NCI-H774 (cell line): ENCODE data around the gene SEC22C.

Experiments
- DNase-seq: peaks from one replicate; lab custom pipeline; 2025; lab: John Stamatoyannopoulos, UW

Gene SEC22C

DNA sequence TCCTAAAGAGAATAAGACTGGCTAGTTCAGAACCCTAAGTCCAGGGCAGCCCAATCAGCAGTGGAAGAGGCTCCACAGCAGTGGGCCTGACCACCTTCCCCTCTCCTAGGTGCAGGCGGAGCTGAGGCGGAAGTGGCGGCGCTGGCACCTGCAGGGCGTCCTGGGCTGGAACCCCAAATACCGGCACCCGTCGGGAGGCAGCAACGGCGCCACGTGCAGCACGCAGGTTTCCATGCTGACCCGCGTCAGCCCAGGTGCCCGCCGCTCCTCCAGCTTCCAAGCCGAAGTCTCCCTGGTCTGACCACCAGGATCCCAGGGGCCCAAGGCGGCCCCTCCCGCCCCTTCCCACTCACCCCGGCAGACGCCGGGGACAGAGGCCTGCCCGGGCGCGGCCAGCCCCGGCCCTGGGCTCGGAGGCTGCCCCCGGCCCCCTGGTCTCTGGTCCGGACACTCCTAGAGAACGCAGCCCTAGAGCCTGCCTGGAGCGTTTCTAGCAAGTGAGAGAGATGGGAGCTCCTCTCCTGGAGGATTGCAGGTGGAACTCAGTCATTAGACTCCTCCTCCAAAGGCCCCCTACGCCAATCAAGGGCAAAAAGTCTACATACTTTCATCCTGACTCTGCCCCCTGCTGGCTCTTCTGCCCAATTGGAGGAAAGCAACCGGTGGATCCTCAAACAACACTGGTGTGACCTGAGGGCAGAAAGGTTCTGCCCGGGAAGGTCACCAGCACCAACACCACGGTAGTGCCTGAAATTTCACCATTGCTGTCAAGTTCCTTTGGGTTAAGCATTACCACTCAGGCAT is 45.6 kb downstream of the SEC22C start:
- no peak for DNase-seq

DNA sequence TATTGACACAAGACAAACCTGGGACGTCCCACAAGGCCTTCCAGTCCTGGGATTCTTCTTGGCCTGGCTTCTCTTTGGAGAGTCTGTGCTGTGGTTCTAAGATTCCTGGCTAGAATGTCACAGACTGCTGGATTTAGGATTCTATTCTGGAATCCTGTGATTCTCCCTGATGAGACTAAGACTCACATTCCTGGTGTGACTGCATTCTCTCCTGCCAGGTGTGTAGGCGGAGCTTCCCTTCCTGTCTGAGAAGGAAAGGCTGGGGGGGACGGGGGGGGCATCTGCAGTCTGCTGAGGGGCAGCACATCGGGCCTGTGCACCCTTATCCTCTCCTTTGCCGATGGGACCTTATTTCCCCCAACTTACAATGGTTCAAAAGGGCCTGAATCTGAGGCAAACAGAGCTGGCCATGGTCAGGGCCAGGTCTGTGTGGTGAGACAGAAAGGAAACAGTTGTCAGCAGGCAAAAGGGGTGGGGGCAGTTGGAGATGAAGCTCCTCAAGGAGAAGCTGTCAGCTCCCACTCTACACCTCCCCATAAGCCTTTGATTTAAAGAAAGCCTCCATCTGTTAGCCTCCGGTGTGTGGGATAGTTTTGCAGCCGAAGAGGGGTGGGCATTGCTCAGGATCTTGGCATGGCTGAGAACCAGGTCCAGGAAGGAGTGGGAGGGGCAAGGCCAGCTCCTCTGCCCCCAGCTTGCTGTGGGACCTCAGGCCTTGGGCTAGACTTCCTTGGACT is 48.4 kb downstream of the SEC22C start:
- no peak for DNase-seq

DNA sequence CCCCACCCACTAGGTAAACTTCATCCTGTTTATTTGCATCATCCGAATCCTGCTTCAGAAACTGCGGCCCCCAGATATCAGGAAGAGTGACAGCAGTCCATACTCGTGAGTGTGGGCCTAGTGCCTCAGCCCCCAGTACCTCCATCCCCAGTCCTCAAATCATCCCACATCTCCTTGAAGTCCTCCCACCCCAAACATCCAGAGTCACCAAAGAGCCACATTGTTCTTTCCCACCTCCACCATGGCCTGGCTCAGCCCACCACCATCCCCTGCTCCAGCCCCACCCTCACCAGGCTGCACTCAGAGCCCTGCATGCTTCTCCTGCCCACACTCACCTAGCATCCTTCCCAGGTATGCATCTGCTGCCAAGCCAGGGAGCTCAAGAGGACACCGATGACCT is 49.5 kb downstream of the SEC22C start:
- DNase-seq = no peak

DNA sequence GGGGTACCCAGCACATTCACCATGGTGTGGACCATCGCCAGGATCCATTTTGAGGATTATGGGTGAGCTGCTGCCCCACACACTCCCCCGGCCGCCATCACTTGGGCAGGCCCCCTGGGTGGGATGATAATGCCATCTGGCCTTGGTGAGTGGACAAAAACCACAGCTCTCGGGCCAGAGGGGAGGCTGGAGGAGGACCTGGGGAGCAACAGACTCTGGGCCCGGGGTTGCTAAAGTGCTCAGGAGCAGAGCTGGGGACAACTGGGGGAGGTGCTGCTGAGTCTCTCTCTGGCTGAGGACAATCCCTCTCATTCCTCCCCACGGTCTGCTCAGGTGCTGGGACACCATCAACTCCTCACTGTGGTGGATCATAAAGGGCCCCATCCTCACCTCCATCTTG is 50.3 kb downstream of the SEC22C start:
- no peak for DNase-seq

DNA sequence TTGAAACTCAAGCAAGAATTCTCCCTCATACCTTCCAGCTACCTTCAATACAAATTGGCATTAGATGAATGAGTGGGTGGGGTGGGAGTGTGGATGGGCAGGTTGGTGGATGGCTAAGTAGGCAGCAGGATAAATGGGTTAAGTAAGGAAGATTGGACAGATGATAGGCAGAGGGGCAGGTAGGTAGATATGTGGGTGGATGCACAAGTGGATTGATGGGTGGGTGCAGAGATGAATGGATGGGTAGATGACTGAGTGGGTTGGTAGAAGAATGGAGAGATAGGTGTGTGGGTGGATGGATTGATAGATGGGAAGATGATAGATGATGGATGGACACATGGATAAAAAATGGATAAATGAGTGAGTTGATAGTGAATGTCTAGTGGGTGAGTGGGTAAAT is 51.7 kb downstream of the SEC22C start:
- no peak for DNase-seq

DNA sequence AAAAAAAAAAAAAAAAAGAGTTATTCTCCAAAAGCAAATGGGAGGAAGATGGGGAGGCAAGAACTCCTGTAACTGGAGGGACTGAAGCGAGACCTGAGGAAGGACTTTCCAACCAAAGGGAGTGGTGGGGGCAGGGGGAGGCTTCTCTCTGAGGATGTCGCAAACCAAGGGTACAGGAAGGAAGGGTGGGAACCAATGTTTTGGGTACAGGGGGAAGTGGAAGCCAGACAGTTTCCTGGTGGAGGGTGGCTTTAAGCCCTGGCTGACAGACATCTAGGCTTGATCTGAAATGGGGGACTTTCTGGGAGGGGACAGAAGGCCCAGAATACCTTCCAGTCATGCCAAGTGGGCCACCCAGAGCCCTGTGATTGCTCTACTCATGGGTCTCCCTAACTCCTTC is 52.3 kb downstream of the SEC22C start:
- DNase-seq = no peak

DNA sequence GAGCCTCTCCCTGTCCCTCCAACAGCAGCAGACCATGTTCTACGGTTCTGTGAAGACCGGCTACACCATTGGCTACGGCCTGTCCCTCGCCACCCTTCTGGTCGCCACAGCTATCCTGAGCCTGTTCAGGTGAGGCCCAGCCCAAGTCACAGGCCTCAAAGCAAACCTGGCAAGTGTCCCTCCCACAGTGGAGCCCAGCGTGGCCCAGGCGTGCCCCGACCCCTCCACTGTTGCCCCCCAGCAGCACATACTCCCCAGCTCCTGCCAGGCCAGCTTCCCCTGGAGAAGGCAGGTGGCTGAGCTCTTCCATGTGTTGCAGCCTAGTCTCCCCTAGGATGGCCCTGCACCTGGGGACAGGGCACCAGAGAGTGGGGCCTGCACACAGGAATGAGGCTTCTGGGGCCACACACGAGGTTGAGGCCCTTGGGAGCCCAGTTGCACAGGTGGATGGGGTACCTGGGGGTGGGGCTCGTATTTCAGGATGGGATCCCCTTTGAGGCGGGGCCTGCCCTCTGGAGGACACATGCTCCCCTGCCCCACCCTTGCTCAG is 54.3 kb downstream of the SEC22C start:
- no peak for DNase-seq

DNA sequence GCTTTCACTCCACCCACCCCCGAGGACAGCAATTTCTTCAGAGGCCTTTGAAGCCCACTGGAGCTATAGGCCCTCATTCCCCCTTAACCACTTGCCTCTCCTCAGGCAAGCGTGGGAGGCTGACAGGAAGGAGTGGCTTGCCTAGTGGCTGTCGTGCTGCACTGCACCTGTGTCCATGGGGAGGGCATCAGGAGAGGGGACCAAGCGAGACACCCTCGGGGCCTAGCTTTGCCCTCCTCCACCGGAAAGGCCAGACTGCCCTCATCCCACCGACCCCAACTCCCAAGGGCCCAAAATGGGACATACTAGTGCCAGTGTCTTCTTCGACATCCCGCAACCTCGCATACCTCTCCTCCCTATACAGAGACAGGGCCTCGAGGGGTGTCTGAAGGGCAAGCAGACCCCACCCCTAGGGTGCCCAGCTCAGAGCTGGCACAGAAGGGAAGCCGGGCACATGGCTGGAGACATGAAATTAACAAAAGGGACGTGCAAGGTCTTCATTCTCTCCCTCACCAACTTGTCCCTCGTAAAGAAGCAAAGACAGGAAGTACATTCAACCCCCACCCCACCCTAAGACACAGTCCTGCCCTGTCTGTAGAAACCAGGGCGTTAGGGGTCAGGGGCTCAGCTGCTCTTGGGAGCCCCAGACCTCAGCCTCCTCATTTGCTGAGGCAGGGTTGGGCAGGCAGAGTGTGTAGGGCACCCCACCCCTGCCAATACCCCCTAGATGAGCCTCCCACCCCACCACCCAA is 55.0 kb downstream of the SEC22C start:
- no peak for DNase-seq

DNA sequence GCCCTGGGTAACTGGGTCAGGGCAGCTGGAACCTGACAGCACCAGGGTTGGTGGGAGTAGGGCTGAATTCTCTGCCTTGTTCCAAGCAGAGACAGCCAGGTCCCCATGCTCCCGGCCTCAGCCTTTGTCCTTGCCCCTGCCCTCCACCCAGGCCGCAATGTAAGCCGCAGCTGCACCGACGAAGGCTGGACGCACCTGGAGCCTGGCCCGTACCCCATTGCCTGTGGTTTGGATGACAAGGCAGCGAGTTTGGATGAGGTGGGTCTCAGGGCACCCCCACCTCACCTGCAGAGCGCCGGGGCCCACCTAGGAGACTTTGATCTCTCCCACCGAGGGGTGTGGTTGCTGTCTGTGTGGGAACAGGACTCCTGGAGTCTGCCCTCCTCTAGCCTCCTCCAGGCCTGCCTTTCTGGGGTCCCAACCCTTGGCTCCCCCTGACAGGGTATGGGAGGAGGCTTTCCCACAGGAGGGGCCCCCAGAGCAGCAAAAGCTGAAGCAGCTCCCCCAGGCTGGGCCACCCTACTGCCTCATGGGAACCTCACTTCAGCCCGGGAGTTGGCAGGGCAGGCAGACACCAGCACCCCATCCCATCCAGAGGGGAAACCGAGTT is 55.9 kb downstream of the SEC22C start:
- DNase-seq = no peak

DNA sequence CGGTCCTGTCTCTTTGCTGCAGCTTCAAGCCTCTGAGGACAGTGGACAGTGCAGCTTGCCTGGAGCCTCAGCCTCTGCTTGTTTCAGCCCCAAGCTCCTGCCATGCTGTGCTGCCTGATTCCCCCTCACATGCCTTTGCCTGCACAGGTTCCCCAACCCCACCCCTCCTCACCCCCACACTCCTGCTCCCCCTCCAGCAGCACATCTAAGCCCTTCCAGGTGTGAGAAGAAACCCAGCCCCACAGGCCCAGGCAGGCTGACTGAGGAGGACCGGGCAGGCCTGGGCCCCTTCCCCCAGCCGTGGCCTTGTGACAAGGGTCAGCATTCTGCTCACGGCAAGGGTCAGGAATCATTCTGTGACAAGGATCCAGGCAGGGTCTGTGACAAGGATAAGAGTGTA is 56.6 kb downstream of the SEC22C start:
- no peak for DNase-seq

DNA sequence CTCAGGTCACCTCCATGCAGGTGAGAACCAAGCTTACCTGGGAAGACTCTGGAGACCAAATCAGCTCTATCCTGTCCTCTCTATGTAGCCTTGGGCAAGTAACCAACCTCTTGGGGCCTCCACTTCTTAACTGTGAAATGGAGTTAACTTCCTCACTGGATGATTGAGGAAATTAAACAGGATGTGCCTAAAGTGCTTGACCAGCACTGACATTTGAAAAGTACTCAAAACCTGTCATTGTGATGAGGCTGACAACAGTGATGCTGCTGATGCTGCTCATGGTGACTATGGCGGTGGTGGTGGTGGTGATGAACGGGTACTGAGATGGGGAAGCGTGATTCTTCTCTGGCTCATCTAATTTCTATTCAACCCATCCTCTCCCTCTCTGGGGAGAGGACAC is 57.0 kb downstream of the SEC22C start:
- no peak for DNase-seq

DNA sequence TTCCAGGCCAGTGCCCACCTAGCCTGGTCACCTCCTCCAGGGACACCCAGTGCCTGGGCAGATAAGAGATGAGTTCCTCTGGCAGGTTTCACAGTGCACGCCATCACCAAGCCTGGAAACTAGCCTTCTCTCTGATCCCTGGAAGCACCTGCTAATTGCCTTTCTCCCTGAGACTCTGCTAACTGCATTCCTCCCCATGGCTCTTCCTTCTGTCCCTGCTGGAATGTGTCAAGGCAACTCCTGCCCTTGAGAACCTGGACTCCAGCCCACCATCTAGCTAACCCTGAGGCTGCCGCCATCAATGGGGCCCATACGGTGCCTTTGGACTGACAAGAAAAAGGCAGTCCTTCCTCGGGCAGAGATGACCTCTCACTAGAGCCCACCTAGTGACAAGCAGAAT is 60.9 kb downstream of the SEC22C start:
- no peak for DNase-seq

DNA sequence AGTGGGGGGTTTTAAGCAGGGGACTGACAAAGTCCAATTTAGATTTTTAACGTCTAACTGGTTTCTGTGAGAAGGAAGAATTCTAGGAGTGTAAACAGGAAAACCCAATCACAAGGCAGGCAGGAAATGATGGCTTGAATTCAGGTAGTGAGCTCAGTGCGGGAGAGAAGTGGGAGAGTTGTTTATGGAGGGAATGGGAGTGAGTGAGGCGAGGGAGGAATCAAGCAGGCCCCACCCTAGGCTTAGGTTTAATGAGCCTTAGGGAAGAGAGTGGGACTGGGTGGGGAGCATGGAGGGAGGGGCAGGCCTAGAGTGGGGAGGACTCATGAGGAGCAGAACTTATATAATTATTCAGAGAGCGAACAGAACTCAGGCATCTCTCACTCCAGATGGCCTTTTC is 61.4 kb downstream of the SEC22C start:
- DNase-seq = no peak

DNA sequence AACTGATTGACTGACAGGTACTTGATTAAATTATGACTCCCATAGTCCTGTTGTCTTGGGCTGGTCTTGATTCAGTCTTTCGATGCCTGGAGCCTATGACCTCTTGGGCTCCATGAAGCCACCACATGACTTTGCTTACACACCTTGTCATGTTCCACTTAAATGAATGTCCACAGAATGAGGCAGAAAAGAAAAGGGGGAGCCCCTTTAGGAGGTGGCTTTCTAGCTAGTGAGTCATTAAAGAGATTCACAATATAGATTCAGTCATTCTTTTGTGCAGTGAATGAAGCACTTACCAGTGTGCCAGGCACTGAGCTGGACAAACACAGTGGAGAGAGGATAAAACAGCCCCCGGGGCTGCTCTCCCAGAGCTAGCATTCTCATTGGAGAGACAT is 62.2 kb downstream of the SEC22C start:
- no peak for DNase-seq

DNA sequence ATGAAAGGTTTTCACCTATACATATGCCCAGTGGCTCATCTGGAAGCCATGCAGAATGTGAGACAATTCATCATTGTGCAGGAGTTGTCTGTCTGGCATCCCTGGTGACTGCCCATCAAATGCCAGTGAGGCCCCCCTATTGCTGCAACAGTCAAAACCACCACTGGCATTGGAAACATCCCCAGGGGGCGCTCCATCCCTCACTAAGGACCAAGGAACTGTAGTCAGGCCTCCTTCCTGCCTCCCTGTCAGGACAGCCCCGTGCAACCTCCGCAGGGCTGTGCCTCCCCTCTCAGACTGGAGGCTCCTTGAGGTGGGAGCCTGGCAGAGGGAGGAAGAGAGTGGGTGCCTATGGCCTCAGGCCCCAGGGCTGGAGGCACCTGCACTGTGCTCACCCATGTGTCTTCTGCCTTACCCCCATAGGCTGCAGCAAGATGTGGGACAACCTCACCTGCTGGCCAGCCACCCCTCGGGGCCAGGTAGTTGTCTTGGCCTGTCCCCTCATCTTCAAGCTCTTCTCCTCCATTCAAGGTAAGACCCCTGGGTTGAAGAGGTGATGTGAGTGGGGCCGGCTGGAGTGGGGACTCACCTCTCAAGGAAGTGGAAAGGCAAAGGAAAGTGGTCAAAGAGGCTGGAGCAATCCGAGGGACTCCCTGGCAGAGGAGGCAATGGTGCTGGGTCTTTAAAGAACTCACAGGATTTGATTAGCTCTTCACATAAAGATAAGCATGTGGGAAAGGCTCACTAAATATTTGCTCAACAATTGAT is 62.8 kb downstream of the SEC22C start:
- DNase-seq = no peak

DNA sequence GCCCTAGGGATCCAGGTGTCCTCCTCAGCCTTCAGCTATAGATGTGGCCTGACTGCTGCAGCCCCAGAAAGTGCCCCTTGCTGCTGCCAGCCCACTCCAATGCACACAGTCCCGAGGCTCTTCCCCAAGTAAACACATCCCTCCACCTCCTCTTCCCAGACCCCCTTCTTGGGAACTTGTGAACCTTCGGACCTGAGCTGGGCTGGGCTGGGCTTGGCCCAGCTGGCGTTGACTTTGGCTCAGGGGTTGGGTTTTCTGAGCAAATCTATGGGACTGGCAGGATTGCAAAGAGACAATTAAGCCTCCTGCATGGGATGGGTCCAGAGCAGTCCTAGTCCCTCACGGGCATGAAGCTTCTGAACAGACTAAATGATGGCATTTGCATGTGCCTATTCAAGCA is 64.7 kb downstream of the SEC22C start:
- DNase-seq = no peak

DNA sequence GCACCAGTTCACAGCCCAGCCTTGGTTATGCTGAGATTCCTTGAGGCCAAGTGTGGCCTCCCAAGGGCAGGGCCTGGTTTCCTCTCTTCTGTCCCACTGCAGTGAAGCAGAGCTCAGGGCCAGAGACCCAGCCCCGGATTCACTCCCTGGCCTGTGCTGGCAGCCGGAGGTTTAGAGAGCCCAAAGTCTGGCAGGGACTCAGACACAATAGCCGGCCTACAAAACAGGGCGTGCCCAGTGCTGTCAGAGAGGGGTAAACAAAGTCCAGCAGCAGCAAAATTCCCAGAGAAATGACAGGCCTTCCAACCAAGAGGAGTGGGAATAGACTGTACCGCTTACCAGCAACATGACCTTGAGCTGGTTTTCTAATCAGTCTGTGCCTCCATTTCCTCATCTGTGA is 65.3 kb downstream of the SEC22C start:
- no peak for DNase-seq

DNA sequence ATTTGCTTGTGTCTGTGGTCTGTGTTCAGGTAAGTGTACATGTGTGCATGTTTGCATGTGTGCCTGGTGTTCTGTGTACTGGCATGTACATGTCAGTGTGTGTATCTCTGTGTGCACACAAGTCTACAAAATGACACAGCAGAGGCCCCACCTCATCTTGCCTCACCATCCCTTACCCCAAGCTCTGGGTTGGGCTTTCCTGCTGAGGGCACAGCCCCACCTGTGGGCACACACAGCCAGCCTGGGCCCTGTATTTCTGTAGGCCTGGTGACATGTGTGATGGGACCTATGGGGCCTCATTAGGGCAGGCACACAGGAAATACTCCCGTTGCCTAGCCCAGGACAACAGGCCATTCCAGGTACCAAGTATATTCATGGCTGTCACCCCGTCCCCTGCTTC is 65.8 kb downstream of the SEC22C start:
- DNase-seq = no peak

DNA sequence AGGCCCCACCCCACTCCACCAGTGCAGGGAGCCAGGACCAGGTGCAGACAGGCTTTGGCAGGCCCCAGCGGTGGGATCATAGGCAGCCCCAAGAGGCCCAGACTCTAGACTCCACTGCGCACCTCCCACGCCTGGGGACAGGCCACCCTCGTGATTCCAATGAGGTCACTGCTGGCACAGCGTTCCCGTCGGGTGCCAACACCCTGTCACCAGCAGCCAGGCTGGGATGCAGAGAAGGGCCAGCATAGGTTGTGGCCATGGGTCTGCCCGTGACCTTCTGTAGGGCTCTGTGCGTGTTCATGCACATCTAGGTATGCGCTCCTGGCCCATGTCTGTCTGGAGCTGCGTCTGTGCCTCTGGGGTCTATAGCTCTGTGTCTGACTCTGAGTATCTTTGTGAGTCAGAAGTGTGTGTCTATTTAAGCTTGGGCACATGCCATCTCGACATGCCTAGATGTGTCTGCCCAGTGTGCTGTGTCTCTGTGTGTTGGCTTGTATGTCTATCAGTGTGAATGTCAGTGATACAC is 66.3 kb downstream of the SEC22C start:
- DNase-seq = no peak

DNA sequence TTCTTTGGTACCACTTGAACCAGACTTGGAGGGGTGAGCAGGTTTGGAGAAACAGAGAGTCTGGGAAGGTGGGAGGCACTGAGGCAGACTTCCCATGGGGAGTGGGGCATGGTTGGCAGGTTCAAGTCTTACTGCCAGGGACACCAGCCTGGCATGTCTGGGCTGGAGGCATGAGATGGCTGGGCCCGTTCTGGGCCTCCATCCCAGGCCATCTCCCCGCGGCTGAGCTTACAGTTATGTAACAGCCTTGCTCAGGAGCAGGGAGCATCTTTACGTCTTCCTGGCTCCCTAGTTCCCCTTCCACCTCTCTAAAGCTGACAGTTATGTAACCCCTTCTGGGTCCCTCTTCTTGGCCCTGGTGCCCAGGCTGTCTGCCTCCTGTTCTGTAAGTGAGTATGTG is 66.9 kb downstream of the SEC22C start:
- DNase-seq = no peak

DNA sequence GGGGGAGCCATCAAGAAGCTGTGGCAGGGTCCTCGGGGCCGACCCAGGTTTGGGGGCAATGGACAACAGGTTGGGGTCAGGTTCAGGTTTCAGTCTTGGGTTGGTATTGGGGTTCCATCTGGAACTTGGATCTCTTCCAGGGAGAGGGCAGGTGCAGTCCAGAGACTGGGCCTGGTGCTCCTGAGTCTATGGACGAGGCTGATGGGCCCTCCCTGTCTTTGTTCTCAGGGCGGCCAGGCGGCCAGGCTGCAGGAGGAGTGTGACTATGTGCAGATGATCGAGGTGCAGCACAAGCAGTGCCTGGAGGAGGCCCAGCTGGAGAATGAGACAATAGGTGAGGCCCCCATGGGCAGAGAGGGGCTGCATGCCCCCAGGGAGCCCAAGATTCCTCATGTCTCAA is 68.2 kb downstream of the SEC22C start:
- no peak for DNase-seq
